GM06990 (cell line): ENCODE results near the gene BCL7C.
A peak's percentile ranks its signal among the peaks of the same experiment; 100 is the strongest.
"Not testable (repeated sequence)": the region's sequence is repeated elsewhere in the genome, so short reads cannot be mapped to it uniquely, and the experiment has no call there.

ENCODE experiments used
- DNase-seq: peaks from one replicate; pipeline ENCODE4 v3.0.0-alpha.2; 2011; ENCODE audit not compliant: insufficient read length; ENCODE audit errors: extremely low read depth
- H3K27me3 ChIP-seq: replicated peaks from 2 replicates; pipeline ENCODE4 v1.6.0; 2011; ENCODE audit warnings: low read length; ENCODE audit not compliant: control insufficient read depth, insufficient read depth
- H3K36me3 ChIP-seq: 2 replicates; pipeline ENCODE4 v1.5.1; 2011; ENCODE audit warnings: low read length; ENCODE audit not compliant: control insufficient read depth, insufficient read depth
- H3K4me3 ChIP-seq: replicated peaks from 2 replicates; pipeline ENCODE4 v1.5.1; 2011; ENCODE audit warnings: low read depth, mild to moderate bottlenecking, control low read depth, low read length
- CTCF ChIP-seq: IDR thresholded peaks from 2 replicates; pipeline ENCODE4 v1.5.1; 2011; ENCODE audit warnings: low read length, control low read depth, mild to moderate bottlenecking, inconsistent platforms; ENCODE audit not compliant: insufficient read depth, poor library complexity, severe bottlenecking

BCL7C gene

GRCh38 chr16:30895627-30896260 is 1.9 kb upstream of the BCL7C start:
- no peak for DNase-seq
- no peak for TF ChIP-seq CTCF
- no peaks in the 10 kb centered on the region for H3K27me3 ChIP-seq
- no peak overlapping the region for H3K4me3 ChIP-seq
- no peaks in the 10 kb centered on the region; the same call in 1 of the 2 replicates for H3K36me3 ChIP-seq

- no peak for DNase-seq
- H3K36me3 ChIP-seq = no peaks in the 10 kb centered on the region; the same call in 1 of the 2 replicates
- no peak for TF ChIP-seq CTCF
- no peaks in the 10 kb centered on the region for H3K27me3 ChIP-seq
- H3K4me3 ChIP-seq = peak overlapping the region; percentile 51
These were observed 877 bp upstream of the BCL7C start for GRCh38 chr16:30894540-30895368.

- peak overlapping the region; percentile 74 for H3K4me3 ChIP-seq
- no peak for TF ChIP-seq CTCF
- no peak for DNase-seq
- no peaks in the 10 kb centered on the region for H3K27me3 ChIP-seq
- H3K36me3 ChIP-seq = peaks cover 7% of the 10 kb centered on the region
These were observed 497 bp downstream of the BCL7C start for GRCh38 chr16:30893417-30893743.

GRCh38 chr16:30892670-30893416 is 1.0 kb downstream of the BCL7C start:
- peak overlapping the region; percentile 74 for H3K4me3 ChIP-seq

GRCh38 chr16:30891043-30891823 is 2.6 kb downstream of the BCL7C start:
- not testable (repeated sequence) for H3K4me3 ChIP-seq, H3K27me3 ChIP-seq, DNase-seq
- peaks cover 14% of the 10 kb centered on the region for H3K36me3 ChIP-seq

More at GRCh38 chr16:30892670-30893416, 1.0 kb downstream of the BCL7C start:
- no peaks in the 10 kb centered on the region for H3K27me3 ChIP-seq
- TF ChIP-seq CTCF = no peak
- no peak for DNase-seq
- peaks cover 7% of the 10 kb centered on the region for H3K36me3 ChIP-seq
